ENCODE data around the gene HRNR.

DNA sequence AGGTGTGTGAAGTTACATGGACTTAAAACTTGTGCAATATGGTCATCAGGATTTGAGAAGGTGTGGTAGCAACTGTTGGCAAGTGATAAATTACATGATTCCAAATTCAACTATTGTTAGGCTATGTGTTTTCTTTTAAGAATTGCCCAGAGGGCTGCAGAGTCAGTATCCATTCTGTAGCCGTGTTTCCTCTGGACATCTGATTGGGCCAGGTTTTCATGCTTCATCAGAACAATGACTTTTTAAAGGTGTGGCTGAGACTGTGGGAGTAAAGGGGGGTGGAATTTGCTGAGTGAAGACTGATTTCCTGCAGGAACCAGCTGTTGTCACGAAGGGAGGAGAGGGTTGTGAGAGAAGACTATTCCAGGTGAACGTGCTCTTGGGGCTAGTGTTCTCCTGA, 1.7 kb upstream of the HRNR start:
- TF ChIP-seq, protein P1, sequence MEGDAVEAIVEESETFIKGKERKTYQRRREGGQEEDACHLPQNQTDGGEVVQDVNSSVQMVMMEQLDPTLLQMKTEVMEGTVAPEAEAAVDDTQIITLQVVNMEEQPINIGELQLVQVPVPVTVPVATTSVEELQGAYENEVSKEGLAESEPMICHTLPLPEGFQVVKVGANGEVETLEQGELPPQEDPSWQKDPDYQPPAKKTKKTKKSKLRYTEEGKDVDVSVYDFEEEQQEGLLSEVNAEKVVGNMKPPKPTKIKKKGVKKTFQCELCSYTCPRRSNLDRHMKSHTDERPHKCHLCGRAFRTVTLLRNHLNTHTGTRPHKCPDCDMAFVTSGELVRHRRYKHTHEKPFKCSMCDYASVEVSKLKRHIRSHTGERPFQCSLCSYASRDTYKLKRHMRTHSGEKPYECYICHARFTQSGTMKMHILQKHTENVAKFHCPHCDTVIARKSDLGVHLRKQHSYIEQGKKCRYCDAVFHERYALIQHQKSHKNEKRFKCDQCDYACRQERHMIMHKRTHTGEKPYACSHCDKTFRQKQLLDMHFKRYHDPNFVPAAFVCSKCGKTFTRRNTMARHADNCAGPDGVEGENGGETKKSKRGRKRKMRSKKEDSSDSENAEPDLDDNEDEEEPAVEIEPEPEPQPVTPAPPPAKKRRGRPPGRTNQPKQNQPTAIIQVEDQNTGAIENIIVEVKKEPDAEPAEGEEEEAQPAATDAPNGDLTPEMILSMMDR (IDR thresholded peaks at IDR 0.05; ENCODE audit: low read depth, low read length, missing input control), result no peak
- TF ChIP-seq GABPA (IDR thresholded peaks at IDR 0.05 in 1 of 2, conservative IDR thresholded peaks at IDR 0.05 in 1 of 2) (no peak), RXRA (IDR thresholded peaks at IDR 0.05) (no peak), HNF4G (IDR thresholded peaks at IDR 0.05) (no peak), RAD21 (IDR thresholded peaks at IDR 0.05) (no peak), TAF1 (conservative IDR thresholded peaks at IDR 0.05) (no peak), YY1 (IDR thresholded peaks at IDR 0.05) (no peak), SP1 (IDR thresholded peaks at IDR 0.05) (no peak), FOXA1 (IDR thresholded peaks at IDR 0.05) (no peak), EGR1 (IDR thresholded peaks at IDR 0.05; ENCODE audit: low read depth in 2 of 2) (no peak), JUND (IDR thresholded peaks at IDR 0.05) (no peak)
- TF ChIP-seq, protein P2, sequence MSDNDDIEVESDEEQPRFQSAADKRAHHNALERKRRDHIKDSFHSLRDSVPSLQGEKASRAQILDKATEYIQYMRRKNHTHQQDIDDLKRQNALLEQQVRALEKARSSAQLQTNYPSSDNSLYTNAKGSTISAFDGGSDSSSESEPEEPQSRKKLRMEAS (IDR thresholded peaks at IDR 0.05), result no peak
- TF ChIP-seq, protein P3, sequence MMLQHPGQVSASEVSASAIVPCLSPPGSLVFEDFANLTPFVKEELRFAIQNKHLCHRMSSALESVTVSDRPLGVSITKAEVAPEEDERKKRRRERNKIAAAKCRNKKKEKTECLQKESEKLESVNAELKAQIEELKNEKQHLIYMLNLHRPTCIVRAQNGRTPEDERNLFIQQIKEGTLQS (IDR thresholded peaks at IDR 0.05), result no peak

Data from liver (tissue), 3 donors.